Kidney epithelial cell (primary cell): ENCODE measurements around the gene OPN4. TPM values are rescaled to one million over a fixed set of nuclear protein-coding genes. Genes with fewer than 3 reads are reported as not detected.
A peak's percentile ranks its signal among the peaks of the same experiment; 100 is the strongest.

ENCODE experiments used
- DNase-seq: peaks from one replicate; pipeline ENCODE4 v3.0.0-alpha.2; 2010; ENCODE audit warnings: low read depth
- H3K27me3 ChIP-seq: 2 replicates; pipeline ENCODE4 v1.6.0; 2011; ENCODE audit warnings: low read length; ENCODE audit not compliant: control insufficient read depth, insufficient read depth
- H3K36me3 ChIP-seq: 2 replicates; pipeline ENCODE4 v1.5.1; 2011; ENCODE audit warnings: low read length; ENCODE audit not compliant: control insufficient read depth, insufficient read depth
- H3K4me3 ChIP-seq: 2 replicates; pipeline ENCODE4 v1.5.1; 2011; ENCODE audit warnings: low read depth, mild to moderate bottlenecking, control low read depth, low read length
- CTCF ChIP-seq: IDR thresholded peaks from 2 replicates; pipeline ENCODE4 v1.5.1; 2011; ENCODE audit warnings: mild to moderate bottlenecking, moderate library complexity, low read length, control low read depth, inconsistent platforms; ENCODE audit not compliant: insufficient read depth, poor library complexity, severe bottlenecking
- total RNA-seq: library from RNA; depleted of rRNA; stranded (reverse); fragments of >200 nt; gene quantifications from 2 replicates; pipeline ENCODE4 v1.2.3, GENCODE V29; 2015

OPN4 gene
- total RNA-seq, 1 donor from 2014 or later, result not detected

- no peaks in the 10 kb centered on the region for H3K36me3 ChIP-seq
- DNase-seq, result no peak
- no peak overlapping the region for H3K4me3 ChIP-seq
- TF ChIP-seq CTCF, result no peak
- H3K27me3 ChIP-seq, result peaks cover 9% of the 10 kb centered on the region
These were observed 37.7 kb downstream of the OPN4 start for GRCh38 chr10:86692023-86692514.

GRCh38 chr10:86692664-86693063 is 38.3 kb downstream of the OPN4 start:
- DNase-seq, result no peak
- Histone ChIP-seq H3K27me3 (peaks cover 7% of the 10 kb centered on the region), H3K4me3 (no peak overlapping the region), H3K36me3 (no peaks in the 10 kb centered on the region)
- TF ChIP-seq CTCF, result no peak

GRCh38 chr10:86693275-86693674 is 38.9 kb downstream of the OPN4 start:
- no peak for DNase-seq
- no peak for TF ChIP-seq CTCF
- Histone ChIP-seq H3K27me3 (peaks cover 7% of the 10 kb centered on the region), H3K4me3 (no peak overlapping the region), H3K36me3 (no peaks in the 10 kb centered on the region)

GRCh38 chr10:86693721-86694369 is 39.5 kb downstream of the OPN4 start:
- H3K27me3 ChIP-seq, result peaks cover 7% of the 10 kb centered on the region
- DNase-seq, result no peak
- H3K36me3 ChIP-seq, result no peaks in the 10 kb centered on the region
- peak; percentile 80 for TF ChIP-seq CTCF
- H3K4me3 ChIP-seq, result no peak overlapping the region

GRCh38 chr10:86698207-86698940 is 44.0 kb downstream of the OPN4 start:
- no peak for TF ChIP-seq CTCF

More at GRCh38 chr10:86698207-86698940, 44.0 kb downstream of the OPN4 start:
- H3K36me3 ChIP-seq, result no peaks in the 10 kb centered on the region
- H3K27me3 ChIP-seq, result peaks cover 7% of the 10 kb centered on the region
- H3K4me3 ChIP-seq, result no peak overlapping the region
- DNase-seq, result no peak
